AG04450 (cell line): ENCODE data around the gene PTPRD. TPM values are rescaled to one million over a fixed set of nuclear protein-coding genes. Genes with fewer than 3 reads are reported as not detected.

ENCODE experiments used
- CTCF ChIA-PET: fragments of 300-600, 350-600 bp; formaldehyde crosslinking; extraction: SDS; loops from one replicate; lab custom pipeline; 2022; ENCODE audit warnings: antibody characterized with exemption, inconsistent platforms; lab: Charles Lee
- POLR2A ChIA-PET: fragments of 350-600 bp; formaldehyde crosslinking; extraction: SDS; loops from one replicate; lab custom pipeline; 2021; ENCODE audit warnings: antibody characterized with exemption, inconsistent platforms; lab: Yijun Ruan, JAX
- DNase-seq: peaks from one replicate; pipeline ENCODE4 v3.0.0-alpha.2; 2011; ENCODE audit warnings: low read depth, low spot score
- H3K27ac ChIP-seq: one replicate; pipeline ENCODE4 v1.5.1; 2012; ENCODE audit warnings: low read depth, low read length, control low read depth
- H3K27me3 ChIP-seq: one replicate; pipeline ENCODE4 v1.6.0; 2012; ENCODE audit warnings: low read length; ENCODE audit not compliant: control insufficient read depth, insufficient read depth
- H3K4me3 ChIP-seq: 2 replicates; pipeline ENCODE4 v1.5.1; 2011; ENCODE audit warnings: mild to moderate bottlenecking, low read depth, low read length, control low read depth
- H3K9me3 ChIP-seq: 2 replicates; pipeline ENCODE4 v1.5.1; 2012; ENCODE audit warnings: low read length; ENCODE audit not compliant: control insufficient read depth, insufficient read depth
- polyA plus RNA-seq: library from polyadenylated mRNA; depleted of rRNA; stranded (reverse); fragments of >200 nt; gene quantifications from 2 replicates; pipeline ENCODE4 v1.2.3, GENCODE V29; 2011
- TF ChIP-seq, protein P1 (sequence below): IDR thresholded peaks from 2 replicates; pipeline ENCODE4 v1.5.1; 2011; ENCODE audit warnings: low read depth, low read length, control low read depth, inconsistent platforms

The PTPRD gene
- polyA plus RNA-seq, 1 experiment = 0.19 TPM

- no peak for DNase-seq
- H3K9me3 ChIP-seq = no peaks in the 10 kb centered on the region
- TF ChIP-seq, protein P1, sequence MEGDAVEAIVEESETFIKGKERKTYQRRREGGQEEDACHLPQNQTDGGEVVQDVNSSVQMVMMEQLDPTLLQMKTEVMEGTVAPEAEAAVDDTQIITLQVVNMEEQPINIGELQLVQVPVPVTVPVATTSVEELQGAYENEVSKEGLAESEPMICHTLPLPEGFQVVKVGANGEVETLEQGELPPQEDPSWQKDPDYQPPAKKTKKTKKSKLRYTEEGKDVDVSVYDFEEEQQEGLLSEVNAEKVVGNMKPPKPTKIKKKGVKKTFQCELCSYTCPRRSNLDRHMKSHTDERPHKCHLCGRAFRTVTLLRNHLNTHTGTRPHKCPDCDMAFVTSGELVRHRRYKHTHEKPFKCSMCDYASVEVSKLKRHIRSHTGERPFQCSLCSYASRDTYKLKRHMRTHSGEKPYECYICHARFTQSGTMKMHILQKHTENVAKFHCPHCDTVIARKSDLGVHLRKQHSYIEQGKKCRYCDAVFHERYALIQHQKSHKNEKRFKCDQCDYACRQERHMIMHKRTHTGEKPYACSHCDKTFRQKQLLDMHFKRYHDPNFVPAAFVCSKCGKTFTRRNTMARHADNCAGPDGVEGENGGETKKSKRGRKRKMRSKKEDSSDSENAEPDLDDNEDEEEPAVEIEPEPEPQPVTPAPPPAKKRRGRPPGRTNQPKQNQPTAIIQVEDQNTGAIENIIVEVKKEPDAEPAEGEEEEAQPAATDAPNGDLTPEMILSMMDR = no peak
- H3K4me3 ChIP-seq = no peak overlapping the region
- CTCF ChIA-PET = no interaction called here
- POLR2A ChIA-PET = no interaction called here
- H3K27me3 ChIP-seq = no peaks in the 10 kb centered on the region
- no peak overlapping the region for H3K27ac ChIP-seq
Observed at GRCh38 chr9:8284884-8285283, 2327.9 kb downstream of the PTPRD start.

- TF ChIP-seq, protein P1 = no peak
- Histone ChIP-seq H3K9me3 (no peaks in the 10 kb centered on the region), H3K27me3 (no peaks in the 10 kb centered on the region), H3K27ac (no peak overlapping the region), H3K4me3 (no peak overlapping the region)
- no peak for DNase-seq
- CTCF ChIA-PET = interaction anchor here (1.5 kb wide), 1 partner anchor 1455 kb away, joined by 3 read pairs; no protein-coding TSS in a partner anchor
- POLR2A ChIA-PET = no interaction called here
Observed at GRCh38 chr9:8282535-8282934, 2330.3 kb downstream of the PTPRD start.

DNA sequence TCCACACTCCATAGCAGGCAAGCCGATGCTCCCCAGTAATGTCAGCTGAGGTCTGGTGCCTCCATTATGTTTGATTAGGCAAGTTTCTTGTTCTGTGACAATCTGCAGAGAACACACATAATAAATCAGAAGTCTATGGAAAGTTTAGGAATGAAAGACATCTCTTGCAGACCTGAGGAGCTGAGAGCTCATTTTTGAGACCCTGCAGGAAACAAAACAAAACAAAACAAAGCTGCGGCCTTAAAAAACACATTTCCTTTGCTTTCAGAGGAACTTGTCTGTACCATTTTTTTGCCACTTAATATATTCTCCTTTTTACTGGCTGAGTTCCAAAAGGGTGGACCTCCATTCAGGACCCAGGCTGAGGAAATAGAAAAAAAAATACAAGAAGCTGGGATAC is 2332.0 kb downstream of the PTPRD start:
- no peak for DNase-seq
- H3K9me3 ChIP-seq = no peaks in the 10 kb centered on the region
- ChIA-PET CTCF (no interaction called here), POLR2A (no interaction called here)
- no peaks in the 10 kb centered on the region for H3K27me3 ChIP-seq
- TF ChIP-seq, protein P1 = no peak
- H3K27ac ChIP-seq = no peak overlapping the region
- H3K4me3 ChIP-seq = no peak overlapping the region

- H3K27me3 ChIP-seq = no peaks in the 10 kb centered on the region
- TF ChIP-seq, protein P1 = no peak
- no peak for DNase-seq
- no peak overlapping the region for H3K27ac ChIP-seq
- H3K9me3 ChIP-seq = no peaks in the 10 kb centered on the region; the same call in 1 of the 2 replicates
- ChIA-PET POLR2A (no interaction called here), CTCF (no interaction called here)
- no peak overlapping the region for H3K4me3 ChIP-seq
Observed at GRCh38 chr9:8278048-8278447, 2334.8 kb downstream of the PTPRD start.

DNA sequence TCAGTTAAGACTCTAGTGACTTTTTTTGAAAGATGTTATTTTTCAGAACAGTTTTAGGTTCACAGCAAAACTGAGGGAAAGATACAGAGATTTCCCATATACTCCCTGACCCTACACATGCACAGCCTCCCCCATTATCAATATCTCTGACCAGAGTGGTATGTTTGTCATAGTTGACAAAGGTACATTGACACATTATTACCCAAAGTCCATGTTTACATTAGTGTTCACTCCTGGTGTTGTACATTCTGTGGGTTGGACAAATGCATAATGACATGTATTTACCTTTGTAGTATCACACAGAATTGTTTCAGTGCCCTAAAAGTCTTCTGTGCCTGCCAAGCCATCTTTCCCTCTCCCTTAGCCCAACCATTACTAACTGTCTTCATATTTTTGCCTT is 2342.6 kb downstream of the PTPRD start:
- Histone ChIP-seq H3K27ac (no peak overlapping the region), H3K27me3 (no peaks in the 10 kb centered on the region), H3K4me3 (no peak overlapping the region), H3K9me3 (no peaks in the 10 kb centered on the region; the same call in 1 of the 2 replicates)
- ChIA-PET CTCF (no interaction called here), POLR2A (no interaction called here)
- TF ChIP-seq, protein P1 = no peak
- no peak for DNase-seq
